SKM-1 treated with dmso at 0.1 percent for 144 hours (cell line): ENCODE data around the gene ADAM19.
A peak's percentile ranks its signal among the peaks of the same experiment; 100 is the strongest.

Experiments
- DNase-seq: peaks from one replicate; lab custom pipeline; 2025; ENCODE audit not compliant: unreplicated experiment; lab: John Stamatoyannopoulos, UW

Gene ADAM19

DNA sequence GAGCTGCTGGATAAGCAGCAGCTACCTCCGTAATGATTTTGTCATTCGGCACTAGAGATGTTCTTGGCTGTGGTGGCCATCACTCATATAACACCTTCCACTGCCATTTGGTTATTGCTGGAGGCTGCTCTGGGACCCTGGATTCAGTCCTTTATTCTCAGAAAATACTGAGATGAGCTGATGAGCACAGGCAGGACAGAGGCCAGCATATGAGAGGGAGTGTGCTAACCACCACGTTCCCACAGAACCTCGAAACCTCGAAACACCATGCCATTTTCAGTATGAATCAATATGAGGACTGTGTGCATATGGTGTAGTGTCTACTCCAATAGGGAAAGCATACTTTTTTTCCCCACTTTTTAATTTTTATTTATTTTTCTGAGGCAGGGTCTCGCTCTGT, 56.6 kb downstream of the ADAM19 start:
- DNase-seq, result no peak

- DNase-seq, result no peak
These were observed 58.8 kb downstream of the ADAM19 start for GRCh38 chr5:157516626-157517325.

GRCh38 chr5:157516006-157516405, 59.6 kb downstream of the ADAM19 start:
- DNase-seq, result no peak

DNA sequence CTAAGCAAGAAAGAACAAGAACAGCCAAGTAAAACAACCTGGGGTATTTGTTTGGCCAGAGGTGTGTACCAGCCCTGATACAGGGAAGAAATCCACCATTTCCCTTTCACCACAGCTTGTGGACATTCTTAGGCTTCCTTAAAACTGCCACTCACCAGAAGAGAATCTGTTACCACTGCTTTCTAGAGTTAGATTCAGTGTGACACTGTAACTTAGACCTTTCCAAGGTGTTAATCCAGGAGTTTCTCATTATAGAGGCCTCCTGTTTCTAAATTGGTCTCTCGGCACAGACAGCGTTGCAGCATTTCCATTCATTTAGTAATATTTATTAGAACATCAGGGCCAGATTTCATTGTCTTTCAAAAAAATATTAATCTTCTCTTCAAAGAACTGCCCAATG, 60.6 kb downstream of the ADAM19 start:
- DNase-seq, result no peak

- DNase-seq, result no peak
These were observed 62.4 kb downstream of the ADAM19 start for GRCh38 chr5:157513182-157513581.

- no peak for DNase-seq
These were observed 63.6 kb downstream of the ADAM19 start for GRCh38 chr5:157511651-157512644.

GRCh38 chr5:157510682-157511081, 64.9 kb downstream of the ADAM19 start:
- DNase-seq, result no peak

DNA sequence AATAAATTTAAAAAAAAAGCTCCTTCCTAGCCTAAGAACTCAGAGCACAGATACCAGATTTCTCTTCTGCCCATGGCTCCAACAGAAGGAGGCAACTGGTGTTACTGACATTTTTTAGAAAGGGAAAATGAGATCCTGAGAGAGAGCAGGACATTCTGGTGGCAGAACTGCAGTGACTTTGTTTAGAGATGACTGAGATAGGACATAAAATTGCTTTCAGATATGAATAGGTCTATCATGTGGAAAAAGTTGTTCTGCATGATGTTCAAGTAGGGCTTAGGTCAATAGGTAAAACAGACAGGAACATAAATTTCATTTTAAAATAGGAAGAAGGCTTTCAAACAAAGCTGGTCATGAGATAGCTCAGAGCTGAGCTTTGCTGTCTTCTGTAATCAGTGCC, 66.0 kb downstream of the ADAM19 start:
- no peak for DNase-seq

- DNase-seq, result no peak
These were observed 66.5 kb downstream of the ADAM19 start for GRCh38 chr5:157509093-157509492.

- no peak for DNase-seq
These were observed 68.4 kb downstream of the ADAM19 start for GRCh38 chr5:157506981-157507780.

DNA sequence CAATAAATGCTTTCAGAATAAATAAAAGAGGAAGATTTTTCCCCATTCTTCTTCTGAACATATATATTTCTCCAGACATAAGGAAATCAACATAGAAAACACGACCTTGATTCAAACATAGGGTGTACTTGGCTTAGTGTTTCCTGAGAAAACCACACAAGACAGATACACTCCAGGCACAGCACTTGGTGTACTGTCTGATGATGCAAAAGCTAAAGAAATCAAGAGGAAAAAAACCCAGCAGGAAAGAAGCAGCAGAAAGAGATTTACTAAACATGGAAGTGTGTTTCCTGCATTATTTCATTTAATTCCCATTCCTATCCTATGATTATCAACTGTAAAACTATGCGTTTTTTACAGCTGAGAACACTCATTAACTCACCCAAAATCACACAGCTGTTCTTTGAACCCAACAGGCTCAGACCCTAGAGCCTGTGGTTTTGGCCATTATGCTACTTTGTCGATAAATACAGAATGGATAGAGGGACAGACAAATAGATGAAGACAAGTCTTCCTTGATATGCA, 69.4 kb downstream of the ADAM19 start:
- DNase-seq, result no peak

DNA sequence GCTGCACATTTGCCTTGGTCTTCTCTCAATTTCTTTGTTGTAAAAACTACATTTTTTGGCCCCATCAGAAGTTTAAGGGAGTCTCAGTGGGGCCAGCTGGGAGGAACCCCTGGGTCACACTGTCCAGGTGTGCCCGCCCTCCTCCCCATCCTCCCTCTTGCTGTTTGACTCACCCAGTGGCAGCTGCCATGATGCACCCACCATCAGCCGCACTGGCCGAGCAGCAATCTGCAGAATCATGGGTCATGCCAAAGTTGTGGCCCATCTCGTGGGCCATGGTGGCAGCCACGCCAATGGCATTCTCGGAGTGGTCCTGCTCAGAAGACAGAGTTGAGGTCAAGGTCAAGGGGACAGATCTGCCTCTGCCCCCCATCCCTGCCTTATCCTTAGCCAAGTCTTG, 70.1 kb downstream of the ADAM19 start:
- DNase-seq, result no peak

DNA sequence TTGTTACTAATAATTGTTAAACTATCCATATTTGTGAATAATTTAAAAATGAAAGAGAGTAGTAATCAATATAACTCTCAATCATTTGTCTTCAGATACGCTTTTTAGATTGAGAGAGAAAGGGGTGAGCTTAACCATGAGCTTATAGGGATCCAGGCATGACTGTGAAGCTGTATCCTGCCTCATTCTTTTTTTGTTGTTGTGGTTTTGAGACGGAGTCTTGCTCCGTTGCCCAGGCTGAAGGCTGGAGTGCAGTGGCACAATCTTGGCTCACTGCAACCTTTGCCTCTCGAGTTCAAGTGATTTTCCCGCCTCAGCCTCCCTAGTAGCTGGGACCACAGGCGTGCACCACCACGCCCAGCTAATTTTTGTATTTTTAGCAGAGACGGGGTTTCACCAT, 71.5 kb downstream of the ADAM19 start:
- DNase-seq, result no peak

DNA sequence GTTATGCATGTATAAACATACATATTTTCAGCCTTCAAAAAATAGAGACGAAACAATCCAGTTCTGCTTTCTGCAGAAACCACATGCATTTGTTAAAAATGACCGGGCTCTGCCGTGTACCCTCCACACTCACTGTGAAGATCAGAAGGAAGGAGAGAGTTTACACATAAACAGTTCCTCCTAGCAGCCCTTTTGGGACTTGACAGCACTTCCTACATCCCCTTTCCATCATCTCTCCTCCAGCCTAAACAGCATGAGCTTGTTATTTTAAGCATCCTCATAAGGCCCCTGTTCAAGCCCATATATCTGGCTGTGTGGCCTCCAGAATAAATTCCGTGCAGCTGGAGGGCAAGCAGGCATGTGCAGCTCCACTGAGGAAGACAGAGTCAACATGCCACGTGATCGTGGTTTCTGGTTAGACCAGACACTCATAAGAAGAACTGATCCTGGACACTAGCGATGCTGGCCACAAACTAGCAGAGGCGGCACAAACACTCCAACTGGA, 73.4 kb downstream of the ADAM19 start:
- DNase-seq, result peak; percentile 72

DNA sequence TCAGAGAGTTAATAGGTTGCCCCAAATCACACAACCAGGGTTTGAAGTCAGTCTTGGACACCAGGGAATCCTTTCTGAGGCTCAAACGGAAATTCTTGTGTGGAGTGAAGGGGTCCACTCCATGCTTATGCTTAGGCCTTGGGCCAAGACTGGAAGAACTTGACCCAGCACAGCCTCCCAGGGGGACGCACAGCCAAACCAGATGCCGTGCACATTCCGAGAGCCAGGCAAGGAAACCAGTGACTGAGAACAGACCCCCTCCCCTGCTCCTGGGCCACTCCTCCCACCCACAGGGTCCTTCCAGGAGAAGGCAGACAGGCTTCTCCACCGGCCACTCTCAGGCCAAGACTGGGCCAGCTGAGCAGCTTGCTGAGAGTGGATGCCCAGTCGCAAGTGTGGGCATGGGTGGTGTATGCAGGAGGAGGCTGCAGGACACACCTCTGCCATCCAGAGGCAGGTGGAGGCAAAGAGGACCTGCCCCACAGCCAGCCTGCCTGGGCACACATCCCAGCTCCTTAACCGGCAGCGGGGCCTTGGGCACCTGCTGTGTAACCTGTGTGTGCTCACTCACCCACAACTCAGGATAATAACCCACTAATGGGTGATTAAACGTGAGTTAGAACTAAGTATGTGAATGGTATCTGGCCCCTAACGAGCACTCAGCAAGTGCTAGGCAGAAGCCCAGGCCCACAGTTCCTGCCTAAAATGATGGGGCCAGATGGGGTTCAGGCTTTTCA, 77.5 kb downstream of the ADAM19 start:
- no peak for DNase-seq

- DNase-seq, result no peak
These were observed 78.7 kb downstream of the ADAM19 start for GRCh38 chr5:157496864-157497263.

- peak; percentile 76 for DNase-seq
These were observed 81.3 kb downstream of the ADAM19 start for GRCh38 chr5:157494178-157494832.

GRCh38 chr5:157492886-157493285, 82.7 kb downstream of the ADAM19 start:
- DNase-seq, result no peak

DNA sequence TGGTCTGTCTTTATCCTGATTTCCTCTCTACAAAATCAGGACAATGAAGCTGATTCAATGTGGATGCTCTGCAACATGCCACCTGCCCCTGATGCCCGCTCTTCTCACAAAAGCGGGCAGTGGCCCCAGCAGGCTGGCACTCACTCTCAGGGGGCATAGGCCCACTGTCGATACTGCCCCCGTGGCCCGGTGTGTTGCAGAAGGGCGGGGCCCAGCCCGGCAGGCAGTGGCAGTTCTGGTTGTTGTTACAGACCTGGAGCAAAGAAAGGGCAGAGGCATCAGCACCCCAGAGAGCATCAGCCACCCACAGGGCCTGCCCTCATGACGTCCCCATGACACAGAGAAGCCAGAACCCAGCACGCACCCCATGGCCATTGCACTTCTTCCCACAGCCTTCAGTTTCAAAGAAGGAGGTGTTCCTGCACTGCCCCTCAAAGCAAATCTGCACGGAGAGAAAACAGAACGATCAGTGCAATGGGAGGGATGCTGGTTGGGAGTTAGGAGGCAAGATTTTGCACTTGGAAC, 84.0 kb downstream of the ADAM19 start:
- DNase-seq, result no peak
